Hepatocyte (in vitro differentiated cells): ENCODE results near the gene RTCB. TPM values are rescaled to one million over a fixed set of nuclear protein-coding genes. Genes with fewer than 3 reads are reported as not detected.

Experiments used
- DNase-seq: peaks from one replicate; pipeline ENCODE4 v3.0.0-alpha.2; 2016; ENCODE audit warnings: low spot score
- H2AFZ ChIP-seq: fragments of 200-600 bp; sonication (generic); 2 replicates; pipeline ENCODE4 v1.6.0; 2016; ENCODE audit warnings: antibody characterized with exemption, mild to moderate bottlenecking
- H3K27ac ChIP-seq: fragments of 200-600 bp; sonication (generic); 2 replicates; pipeline ENCODE4 v1.5.1; 2016; ENCODE audit warnings: mild to moderate bottlenecking
- H3K27me3 ChIP-seq: fragments of 200-600 bp; sonication (generic); 2 replicates; pipeline ENCODE4 v1.6.1; 2016
- H3K36me3 ChIP-seq: fragments of 200-600 bp; sonication (generic); replicated peaks from 2 replicates; pipeline ENCODE4 v1.5.1; 2016; ENCODE audit warnings: low read depth; ENCODE audit not compliant: insufficient read depth
- H3K4me1 ChIP-seq: fragments of 200-600 bp; sonication (generic); 2 replicates; pipeline ENCODE4 v1.5.1; 2016; ENCODE audit warnings: mild to moderate bottlenecking, moderate library complexity; ENCODE audit not compliant: insufficient read depth
- H3K4me2 ChIP-seq: fragments of 200-600 bp; sonication (generic); 2 replicates; pipeline ENCODE4 v1.6.0; 2016
- H3K4me3 ChIP-seq: fragments of 200-600 bp; sonication (generic); 2 replicates; pipeline ENCODE4 v1.5.1; 2016; ENCODE audit warnings: mild to moderate bottlenecking
- H3K79me2 ChIP-seq: fragments of 200-600 bp; sonication (generic); 2 replicates; pipeline ENCODE4 v1.6.0; 2017; ENCODE audit warnings: mild to moderate bottlenecking
- H3K9me2 ChIP-seq: fragments of 200-600 bp; sonication (generic); replicated peaks from 2 replicates; pipeline ENCODE4 v1.6.0; 2017; ENCODE audit warnings: mild to moderate bottlenecking; ENCODE audit not compliant: insufficient read depth
- H3K9me3 ChIP-seq: fragments of 200-600 bp; sonication (generic); 2 replicates; pipeline ENCODE4 v1.5.1; 2016; ENCODE audit warnings: low read depth, mild to moderate bottlenecking
- H4K20me1 ChIP-seq: fragments of 200-600 bp; sonication (generic); 2 replicates; pipeline ENCODE4 v1.6.0; 2016; ENCODE audit warnings: mild to moderate bottlenecking; ENCODE audit not compliant: insufficient read depth, poor library complexity, severe bottlenecking
- EZH2 ChIP-seq: fragments of 200-600 bp; sonication (generic); IDR thresholded peaks from 2 replicates; pipeline ENCODE4 v1.6.1; 2016; ENCODE audit warnings: antibody characterized with exemption, mild to moderate bottlenecking, borderline replicate concordance
- EZH2phosphoT487 ChIP-seq: fragments of 200-600 bp; sonication (generic); IDR thresholded peaks from one replicate; pipeline ENCODE4 v1.6.1; 2018; ENCODE audit warnings: antibody characterized with exemption, mild to moderate bottlenecking, low read depth, moderate library complexity; ENCODE audit not compliant: unreplicated experiment, severe bottlenecking
- WGBS: methylation state at CpG from one replicate; pipeline ENCODE4 v1.1.6; 2016; ENCODE audit warnings: low lambda C conversion rate; ENCODE audit errors: missing lambda C conversion rate; 5-methylcytosine and 5-hydroxymethylcytosine counted together
- polyA plus RNA-seq: library from polyadenylated mRNA; unstranded; fragments of >200 nt; fragmentation: Nextera tagmentation; extraction: Ambion mirVana; gene quantifications from 2 replicates; pipeline ENCODE4 v1.2.1, GENCODE V29; 2016
- total RNA-seq: library from RNA; depleted of rRNA; stranded (reverse); fragments of >200 nt; gene quantifications from 2 replicates; pipeline ENCODE4 v1.2.3, GENCODE V29; 2014
- TF ChIP-seq, protein P1 (sequence below): fragments of 200-600 bp; sonication (generic); IDR thresholded peaks from 2 replicates; pipeline ENCODE4 v1.5.1; 2016; ENCODE audit warnings: antibody characterized with exemption, mild to moderate bottlenecking; ENCODE audit not compliant: poor library complexity

The RTCB gene
- total and polyA plus RNA-seq, 2 experiments from 2014 or later = 80.3 to 95.6 TPM

GRCh38 chr22:32354360-32355351 lies 57.4 kb downstream of the RTCB start:
- TF ChIP-seq, protein P1, sequence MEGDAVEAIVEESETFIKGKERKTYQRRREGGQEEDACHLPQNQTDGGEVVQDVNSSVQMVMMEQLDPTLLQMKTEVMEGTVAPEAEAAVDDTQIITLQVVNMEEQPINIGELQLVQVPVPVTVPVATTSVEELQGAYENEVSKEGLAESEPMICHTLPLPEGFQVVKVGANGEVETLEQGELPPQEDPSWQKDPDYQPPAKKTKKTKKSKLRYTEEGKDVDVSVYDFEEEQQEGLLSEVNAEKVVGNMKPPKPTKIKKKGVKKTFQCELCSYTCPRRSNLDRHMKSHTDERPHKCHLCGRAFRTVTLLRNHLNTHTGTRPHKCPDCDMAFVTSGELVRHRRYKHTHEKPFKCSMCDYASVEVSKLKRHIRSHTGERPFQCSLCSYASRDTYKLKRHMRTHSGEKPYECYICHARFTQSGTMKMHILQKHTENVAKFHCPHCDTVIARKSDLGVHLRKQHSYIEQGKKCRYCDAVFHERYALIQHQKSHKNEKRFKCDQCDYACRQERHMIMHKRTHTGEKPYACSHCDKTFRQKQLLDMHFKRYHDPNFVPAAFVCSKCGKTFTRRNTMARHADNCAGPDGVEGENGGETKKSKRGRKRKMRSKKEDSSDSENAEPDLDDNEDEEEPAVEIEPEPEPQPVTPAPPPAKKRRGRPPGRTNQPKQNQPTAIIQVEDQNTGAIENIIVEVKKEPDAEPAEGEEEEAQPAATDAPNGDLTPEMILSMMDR = no peak
- TF ChIP-seq EZH2phosphoT487 (no peak), EZH2 (no peak)
- H3K27ac ChIP-seq = no peak overlapping the region
- no peaks in the 10 kb centered on the region for H3K9me2 ChIP-seq
- H3K4me2 ChIP-seq = no peak overlapping the region
- no peaks in the 10 kb centered on the region for H3K4me1 ChIP-seq
- no peak overlapping the region for H3K4me3 ChIP-seq
- H4K20me1 ChIP-seq = no peaks in the 10 kb centered on the region
- no peaks in the 10 kb centered on the region for H3K36me3 ChIP-seq
- H2AFZ ChIP-seq = no peak overlapping the region
- H3K79me2 ChIP-seq = no peaks in the 10 kb centered on the region
- 93% methylated on average over 26 of the region's 30 CpGs for WGBS
- H3K27me3 ChIP-seq = no peaks in the 10 kb centered on the region
- H3K9me3 ChIP-seq = no peaks in the 10 kb centered on the region
- no peak for DNase-seq

GRCh38 chr22:32353840-32354239 lies 58.2 kb downstream of the RTCB start:
- no peaks in the 10 kb centered on the region for H3K79me2 ChIP-seq
- H3K4me3 ChIP-seq = no peak overlapping the region
- no peaks in the 10 kb centered on the region for H3K9me2 ChIP-seq
- no peaks in the 10 kb centered on the region for H4K20me1 ChIP-seq
- no peak for TF ChIP-seq EZH2
- TF ChIP-seq, protein P1 = no peak
- TF ChIP-seq EZH2phosphoT487 = no peak
- no peaks in the 10 kb centered on the region for H3K9me3 ChIP-seq
- H3K36me3 ChIP-seq = no peaks in the 10 kb centered on the region
- WGBS = 96% methylated on average over 14 of the region's 19 CpGs
- H2AFZ ChIP-seq = no peak overlapping the region
- DNase-seq = no peak
- no peak overlapping the region for H3K4me2 ChIP-seq
- no peaks in the 10 kb centered on the region for H3K27me3 ChIP-seq
- H3K27ac ChIP-seq = no peak overlapping the region
- H3K4me1 ChIP-seq = no peaks in the 10 kb centered on the region

DNA sequence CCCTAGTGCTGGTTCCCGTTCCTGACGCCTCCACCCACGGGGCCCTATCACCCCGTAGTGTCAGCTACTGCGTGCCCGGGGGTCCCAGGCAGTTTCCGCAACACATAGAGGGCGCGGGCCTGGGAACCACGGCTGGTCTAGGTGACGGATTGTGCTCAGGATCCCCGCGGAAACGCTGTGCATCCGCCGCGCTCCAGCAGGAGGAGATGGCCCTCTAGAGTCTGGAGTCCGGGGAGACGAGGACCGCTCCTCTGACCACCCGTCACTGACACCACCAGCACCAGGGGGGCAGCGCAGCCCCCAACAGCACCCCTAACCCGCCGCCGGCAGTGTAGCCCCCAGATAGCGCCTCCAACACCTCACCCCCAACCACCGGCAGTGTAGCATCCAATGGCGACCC lies 58.8 kb downstream of the RTCB start:
- Histone ChIP-seq H3K79me2 (no peaks in the 10 kb centered on the region), H3K27ac (no peak overlapping the region), H2AFZ (no peak overlapping the region), H3K9me2 (no peaks in the 10 kb centered on the region), H3K4me3 (no peak overlapping the region), H4K20me1 (no peaks in the 10 kb centered on the region), H3K36me3 (no peaks in the 10 kb centered on the region), H3K4me2 (no peak overlapping the region), H3K4me1 (no peaks in the 10 kb centered on the region), H3K27me3 (no peaks in the 10 kb centered on the region), H3K9me3 (no peaks in the 10 kb centered on the region)
- no peak for TF ChIP-seq EZH2phosphoT487
- TF ChIP-seq, protein P1 = no peak
- TF ChIP-seq EZH2 = no peak
- no peak for DNase-seq
- WGBS = 96% methylated on average over 28 of the region's 28 CpGs
